Natural killer cell treated with Interleukin-12 subunit alpha and Interleukin-12 subunit beta and Interleukin-15 and Interleukin-18, amount 100 ng/mL, for 72 hours (primary cell): ENCODE measurements around the gene TEX13B. TPM values are rescaled to one million over a fixed set of nuclear protein-coding genes. Genes with fewer than 3 reads are reported as not detected.
"Not testable (repeated sequence)": the region's sequence is repeated elsewhere in the genome, so short reads cannot be mapped to it uniquely, and the experiment has no call there.

Experiments
- ATAC-seq, 2 donors: fragments of 150-1000 bp; cut with Tn5 transposase in 1 of 2; sonication (Bioruptor Pico), chemical (Tn5 transposase) in 1 of 2; 2 replicates each; pipeline ENCODE4 v1.10.0; 2021
- DNase-seq: peaks from one replicate; pipeline ENCODE4 v3.0.0; 2022; ENCODE audit warnings: low spot score
- H3K27ac Mint-ChIP-seq, 2 donors: 1 replicate in 1 of 2; 2 replicates in 1 of 2; pipeline ENCODE4 v1.8.0; 2022; ENCODE audit warnings: mixed read lengths in 2 of 2, mild to moderate bottlenecking in 1 of 2, moderate library complexity in 1 of 2
- H3K27me3 Mint-ChIP-seq, 2 donors: 1 replicate in 1 of 2; 2 replicates in 1 of 2; pipeline ENCODE4 v1.8.0; 2022; ENCODE audit warnings: mixed read lengths in 2 of 2
- H3K36me3 Mint-ChIP-seq: one replicate; pipeline ENCODE4 v1.8.0; 2022; ENCODE audit warnings: mixed read lengths
- H3K4me1 Mint-ChIP-seq, 2 donors: 1 replicate in 1 of 2; 2 replicates in 1 of 2; pipeline ENCODE4 v1.8.0; 2022; ENCODE audit warnings: low read depth in 2 of 2, mixed read lengths in 2 of 2, mild to moderate bottlenecking in 1 of 2
- H3K4me3 Mint-ChIP-seq: one replicate; pipeline ENCODE4 v1.8.0; 2022; ENCODE audit warnings: mixed read lengths
- H3K9me3 Mint-ChIP-seq: 2 replicates; pipeline ENCODE4 v1.8.0; 2022; ENCODE audit warnings: mixed read lengths
- total RNA-seq, 2 donors: library from RNA; stranded (reverse); gene quantifications; one replicate each; pipeline ENCODE4 v1.2.3, GENCODE V29; 2022

Gene TEX13B
- total RNA-seq, 2 donors from 2014 or later = not detected

- Mint-ChIP-seq H3K36me3 (no peaks in the 10 kb centered on the region), H3K9me3 (no peaks in the 10 kb centered on the region), H3K4me1 (no peaks in the 10 kb centered on the region), H3K4me3 (no peak overlapping the region), H3K27ac (no peak overlapping the region), H3K27me3 (peaks cover 0 to 17% of the 10 kb centered on the region in 2 donors)
- DNase-seq (no peak), ATAC-seq (peak in 1 of 2 donors; percentile 17)
These were observed 2.6 kb downstream of the TEX13B start for GRCh38 chrX:107979534-107979933.

- Mint-ChIP-seq H3K4me3 (no peak overlapping the region), H3K27me3 (peaks cover 0 to 14% of the 10 kb centered on the region in 2 donors), H3K36me3 (no peaks in the 10 kb centered on the region), H3K27ac (no peak overlapping the region), H3K9me3 (no peaks in the 10 kb centered on the region), H3K4me1 (no peaks in the 10 kb centered on the region)
- ATAC-seq (no peak), DNase-seq (no peak)
These were observed 3.4 kb downstream of the TEX13B start for GRCh38 chrX:107978707-107979307.

- Mint-ChIP-seq H3K9me3 (no peaks in the 10 kb centered on the region), H3K27ac (no peak overlapping the region), H3K27me3 (peaks cover 0 to 19% of the 10 kb centered on the region in 2 donors), H3K36me3 (no peaks in the 10 kb centered on the region), H3K4me1 (no peaks in the 10 kb centered on the region), H3K4me3 (no peak overlapping the region)
- ATAC-seq = no peak
- DNase-seq = no peak
These were observed 4.1 kb downstream of the TEX13B start for GRCh38 chrX:107978071-107978470.

GRCh38 chrX:107971636-107972035, 10.5 kb downstream of the TEX13B start:
- H3K27ac Mint-ChIP-seq = no peak overlapping the region
- no peak for ATAC-seq
- H3K9me3 Mint-ChIP-seq = no peaks in the 10 kb centered on the region
- DNase-seq = no peak
- H3K4me1 Mint-ChIP-seq = no peaks in the 10 kb centered on the region
- peaks cover 0 to 14% of the 10 kb centered on the region in 2 donors for H3K27me3 Mint-ChIP-seq
- no peaks in the 10 kb centered on the region for H3K36me3 Mint-ChIP-seq
- H3K4me3 Mint-ChIP-seq = no peak overlapping the region

GRCh38 chrX:107970073-107970472, 12.1 kb downstream of the TEX13B start:
- DNase-seq = no peak
- Mint-ChIP-seq H3K4me1 (no peaks in the 10 kb centered on the region), H3K9me3 (no peaks in the 10 kb centered on the region), H3K27ac (no peak overlapping the region), H3K27me3 (peaks cover 0 to 13% of the 10 kb centered on the region in 2 donors), H3K4me3 (no peak overlapping the region), H3K36me3 (no peaks in the 10 kb centered on the region)
- ATAC-seq = no peak

GRCh38 chrX:107968623-107969022, 13.5 kb downstream of the TEX13B start:
- Mint-ChIP-seq H3K27me3 (peaks cover 0 to 17% of the 10 kb centered on the region in 2 donors), H3K4me1 (no peaks in the 10 kb centered on the region), H3K27ac (no peak overlapping the region), H3K36me3 (no peaks in the 10 kb centered on the region), H3K9me3 (no peaks in the 10 kb centered on the region), H3K4me3 (no peak overlapping the region)
- DNase-seq = no peak
- ATAC-seq = no peak

GRCh38 chrX:107955337-107955736, 26.8 kb downstream of the TEX13B start:
- ATAC-seq, H3K4me1 Mint-ChIP-seq, H3K36me3 Mint-ChIP-seq, DNase-seq, H3K9me3 Mint-ChIP-seq, H3K27ac Mint-ChIP-seq, H3K4me3 Mint-ChIP-seq: not testable (repeated sequence)
- H3K27me3 Mint-ChIP-seq = peaks cover 0 to 28% of the 10 kb centered on the region in 2 donors

GRCh38 chrX:107940095-107940494, 42.1 kb downstream of the TEX13B start:
- ATAC-seq (no peak), DNase-seq (no peak)
- H3K27ac Mint-ChIP-seq = no peak overlapping the region
- no peaks in the 10 kb centered on the region for H3K36me3 Mint-ChIP-seq
- no peaks in the 10 kb centered on the region for H3K9me3 Mint-ChIP-seq
- no peak overlapping the region for H3K4me3 Mint-ChIP-seq
- no peaks in the 10 kb centered on the region for H3K4me1 Mint-ChIP-seq
- H3K27me3 Mint-ChIP-seq = peaks cover 0 to 15% of the 10 kb centered on the region in 2 donors

GRCh38 chrX:107936434-107936730, 45.8 kb downstream of the TEX13B start:
- H3K4me1 Mint-ChIP-seq = no peaks in the 10 kb centered on the region
- no peak overlapping the region for H3K4me3 Mint-ChIP-seq
- DNase-seq (no peak), ATAC-seq (no peak)
- H3K9me3 Mint-ChIP-seq = no peaks in the 10 kb centered on the region
- peaks cover 0 to 10% of the 10 kb centered on the region in 2 donors for H3K27me3 Mint-ChIP-seq
- no peaks in the 10 kb centered on the region for H3K36me3 Mint-ChIP-seq
- H3K27ac Mint-ChIP-seq = no peak overlapping the region

- DNase-seq (no peak), ATAC-seq (no peak)
- Mint-ChIP-seq H3K9me3 (no peaks in the 10 kb centered on the region), H3K4me1 (no peaks in the 10 kb centered on the region), H3K27ac (no peak overlapping the region), H3K27me3 (peaks cover 0 to 10% of the 10 kb centered on the region in 2 donors), H3K36me3 (no peaks in the 10 kb centered on the region), H3K4me3 (no peak overlapping the region)
These were observed 46.3 kb downstream of the TEX13B start for GRCh38 chrX:107935664-107936433.

GRCh38 chrX:107935200-107935599, 47.0 kb downstream of the TEX13B start:
- ATAC-seq = no peak
- Mint-ChIP-seq H3K4me1 (no peaks in the 10 kb centered on the region), H3K27me3 (peaks cover 0 to 10% of the 10 kb centered on the region in 2 donors), H3K27ac (no peak overlapping the region), H3K36me3 (no peaks in the 10 kb centered on the region), H3K9me3 (no peaks in the 10 kb centered on the region), H3K4me3 (no peak overlapping the region)
- no peak for DNase-seq

GRCh38 chrX:107934262-107934661, 47.9 kb downstream of the TEX13B start:
- Mint-ChIP-seq H3K4me1 (no peaks in the 10 kb centered on the region), H3K36me3 (no peaks in the 10 kb centered on the region), H3K27me3 (peaks cover 0 to 11% of the 10 kb centered on the region in 2 donors), H3K9me3 (no peaks in the 10 kb centered on the region), H3K4me3 (no peak overlapping the region), H3K27ac (no peak overlapping the region)
- no peak for DNase-seq
- ATAC-seq = no peak
